ENCODE data around the gene CAMTA1. TPM values are rescaled to one million over a fixed set of nuclear protein-coding genes. Genes with fewer than 3 reads are reported as not detected.

CAMTA1 gene
- polyA plus RNA-seq, 1 experiment, result 23.1 TPM

- TF ChIP-seq CTCF (IDR thresholded peaks at IDR 0.05; ENCODE audit: insufficient read depth, low read depth, low read length), result no peak
Observed at GRCh38 chr1:6947952-6948351, 162.7 kb downstream of the CAMTA1 start.

DNA sequence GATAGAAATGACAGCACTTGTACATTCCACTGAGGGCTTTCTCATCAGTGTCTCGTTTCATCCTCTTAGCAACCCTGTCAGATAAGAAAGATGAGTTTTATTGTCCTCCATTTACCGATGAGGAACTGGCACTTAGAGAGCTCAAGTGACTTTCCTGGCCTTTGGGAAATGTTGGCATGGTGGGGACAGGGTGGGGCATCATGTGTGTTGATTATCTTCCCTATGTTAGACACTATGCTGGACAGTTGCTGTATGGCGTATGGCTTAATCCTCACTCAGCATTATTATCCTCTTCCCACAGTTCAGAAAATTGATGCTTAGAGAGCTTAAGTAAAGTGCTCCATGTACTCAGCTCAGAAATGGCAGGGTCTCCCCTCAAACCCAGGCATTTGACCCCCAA, 163.2 kb downstream of the CAMTA1 start:
- H3K27me3 ChIP-seq (ENCODE audit: control insufficient read depth, insufficient read depth, low read length), result no peaks in the 10 kb centered on the region; the same call in 1 of the 2 replicates
- DNase-seq (ENCODE audit: low read depth), result no peak
- H3K36me3 ChIP-seq (ENCODE audit: control insufficient read depth, insufficient read depth, low read length), result no peaks in the 10 kb centered on the region
- H3K4me3 ChIP-seq (ENCODE audit: low read depth, low read length), result no peak overlapping the region
- ChIA-PET POLR2A (no interaction called here), CTCF (interaction anchor here (1.1 kb wide), 1 partner anchor 12 kb away, joined by 3 read pairs; no protein-coding TSS in a partner anchor)
- TF ChIP-seq CTCF (IDR thresholded peaks at IDR 0.05; ENCODE audit: insufficient read depth, low read depth, low read length), result no peak

More at GRCh38 chr1:6947952-6948351, 162.7 kb downstream of the CAMTA1 start:
- no peak for DNase-seq (ENCODE audit: low read depth)
- H3K27me3 ChIP-seq (ENCODE audit: control insufficient read depth, insufficient read depth, low read length), result no peaks in the 10 kb centered on the region; the same call in 1 of the 2 replicates
- CTCF ChIA-PET, result interaction anchor here (1.1 kb wide), 1 partner anchor 13 kb away, joined by 3 read pairs; no protein-coding TSS in a partner anchor
- H3K4me3 ChIP-seq (ENCODE audit: low read depth, low read length), result no peak overlapping the region
- H3K36me3 ChIP-seq (ENCODE audit: control insufficient read depth, insufficient read depth, low read length), result no peaks in the 10 kb centered on the region
- POLR2A ChIA-PET, result no interaction called here

- DNase-seq (ENCODE audit: low read depth), result no peak
- ChIA-PET POLR2A (no interaction called here), CTCF (interaction anchor here (1.1 kb wide), 1 partner anchor 12 kb away, joined by 3 read pairs; no protein-coding TSS in a partner anchor)
- Histone ChIP-seq H3K36me3 (ENCODE audit: control insufficient read depth, insufficient read depth, low read length) (no peaks in the 10 kb centered on the region), H3K27me3 (ENCODE audit: control insufficient read depth, insufficient read depth, low read length) (no peaks in the 10 kb centered on the region; the same call in 1 of the 2 replicates), H3K4me3 (ENCODE audit: low read depth, low read length) (no peak overlapping the region)
- no peak for TF ChIP-seq CTCF (IDR thresholded peaks at IDR 0.05; ENCODE audit: insufficient read depth, low read depth, low read length)
Observed at GRCh38 chr1:6948861-6949260, 163.6 kb downstream of the CAMTA1 start.

DNA sequence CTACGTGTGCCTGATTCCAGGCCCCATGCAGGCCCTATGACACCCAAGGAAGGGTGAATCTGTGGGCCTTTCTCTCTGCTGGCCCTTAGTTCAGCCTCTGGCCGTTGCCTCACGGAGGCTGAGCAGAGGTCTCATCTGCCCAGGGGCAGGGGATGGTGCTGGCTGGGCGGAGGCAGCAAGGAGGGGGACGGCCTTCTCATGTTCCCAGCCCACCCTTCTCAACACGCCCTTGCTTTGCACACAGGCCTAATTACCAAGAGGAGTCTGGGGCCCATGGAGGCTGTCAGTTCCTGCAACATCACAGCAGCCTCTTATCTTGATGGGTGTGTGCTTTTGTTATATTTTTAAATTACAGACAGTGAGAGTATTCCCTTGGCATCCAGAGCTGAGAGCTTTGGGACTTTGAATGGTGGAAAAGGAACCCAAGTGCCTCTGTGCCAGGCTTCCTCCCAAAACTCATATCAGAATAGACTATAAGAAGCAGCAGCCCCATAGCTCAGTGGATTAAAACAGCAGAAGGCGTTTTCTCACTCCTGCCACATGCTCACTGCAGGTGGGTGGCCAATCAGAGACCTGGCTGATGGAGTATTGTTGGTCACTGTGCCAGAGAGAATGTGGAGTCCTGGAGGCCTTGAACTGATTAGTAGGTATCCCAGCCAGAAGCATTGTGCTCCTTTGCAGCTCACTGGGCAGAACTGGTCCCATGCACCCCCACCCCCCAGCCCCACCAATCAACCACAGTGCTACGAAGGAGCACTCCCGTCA, 164.9 kb downstream of the CAMTA1 start:
- no peak for TF ChIP-seq CTCF (IDR thresholded peaks at IDR 0.05; ENCODE audit: insufficient read depth, low read depth, low read length)
- no peaks in the 10 kb centered on the region for H3K36me3 ChIP-seq (ENCODE audit: control insufficient read depth, insufficient read depth, low read length)
- no peaks in the 10 kb centered on the region for H3K27me3 ChIP-seq (ENCODE audit: control insufficient read depth, insufficient read depth, low read length)
- no peak for DNase-seq (ENCODE audit: low read depth)
- H3K4me3 ChIP-seq (ENCODE audit: low read depth, low read length), result no peak overlapping the region
- CTCF ChIA-PET, result no interaction called here
- POLR2A ChIA-PET, result no interaction called here

DNA sequence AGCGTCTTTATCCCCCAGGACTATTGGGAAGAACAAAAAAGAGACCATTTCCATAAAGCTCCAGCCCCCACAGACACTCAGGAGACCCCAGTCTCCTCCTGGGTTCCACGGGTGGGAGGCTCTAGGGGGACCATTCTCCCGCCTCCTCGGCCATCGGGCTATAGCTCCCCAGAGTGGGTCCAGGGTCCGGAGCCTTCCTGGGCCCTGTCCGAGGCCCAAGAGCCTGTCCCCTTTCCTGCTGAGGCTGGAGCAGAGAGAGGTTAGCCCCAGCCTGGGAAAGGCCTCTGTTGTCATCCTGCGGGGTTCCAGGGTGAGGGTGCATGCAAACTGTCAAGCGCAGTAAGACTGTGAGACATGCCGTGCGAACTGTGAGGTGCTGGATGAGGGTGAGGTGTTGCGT, 166.3 kb downstream of the CAMTA1 start:
- ChIA-PET POLR2A (no interaction called here), CTCF (no interaction called here)
- 0 out of 2 replicates have a peak, but pooled peaks cover 1% of the 10 kb centered on the region for H3K27me3 ChIP-seq (ENCODE audit: control insufficient read depth, insufficient read depth, low read length)
- TF ChIP-seq CTCF (IDR thresholded peaks at IDR 0.05; ENCODE audit: insufficient read depth, low read depth, low read length), result no peak
- H3K36me3 ChIP-seq (ENCODE audit: control insufficient read depth, insufficient read depth, low read length), result no peaks in the 10 kb centered on the region
- no peak for DNase-seq (ENCODE audit: low read depth)
- H3K4me3 ChIP-seq (ENCODE audit: low read depth, low read length), result no peak overlapping the region
